HL-60 (cell line): ENCODE data around the gene KNCN.

ENCODE experiments used
- DNase-seq, 2 experiments: peaks; one replicate each; pipeline ENCODE4 v3.0.0-alpha.2; 2010 to 2020; ENCODE audit warnings: low read depth in 1 of 2, low spot score in 1 of 2
- H3K27ac ChIP-seq: fragments of 250-450 bp; sonication (Bioruptor Pico); replicated peaks from 2 replicates; pipeline ENCODE4 v1.5.1; 2020; ENCODE audit warnings: mild to moderate bottlenecking, moderate library complexity
- H3K27me3 ChIP-seq: fragments of 250-450 bp; sonication (Bioruptor Pico); 2 replicates; pipeline ENCODE4 v1.5.1; 2021; ENCODE audit warnings: mild to moderate bottlenecking, moderate library complexity; ENCODE audit not compliant: insufficient read depth, poor library complexity, severe bottlenecking
- H3K4me3 ChIP-seq: replicated peaks from 2 replicates; pipeline ENCODE4 v1.5.1; 2011; ENCODE audit warnings: mild to moderate bottlenecking, control low read depth, low read length; ENCODE audit not compliant: insufficient read depth
- GABPA ChIP-seq: IDR thresholded peaks from 2 replicates; pipeline ENCODE4 v1.6.1; 2012; ENCODE audit warnings: low read depth
- POLR2AphosphoS5 ChIP-seq: IDR thresholded peaks from 2 replicates; pipeline ENCODE4 v1.6.1; 2012; ENCODE audit warnings: low read depth
- SPI1 ChIP-seq: IDR thresholded peaks from 2 replicates; pipeline ENCODE4 v1.6.1; 2012; ENCODE audit warnings: low read depth, mild to moderate bottlenecking, borderline replicate concordance
- TF ChIP-seq, protein P1 (sequence below): IDR thresholded peaks from 2 replicates; pipeline ENCODE4 v1.6.1; 2012; ENCODE audit warnings: low read depth; ENCODE audit not compliant: insufficient replicate concordance
- TF ChIP-seq, protein P2 (sequence below): IDR thresholded peaks from one replicate; pipeline ENCODE4 v1.5.1; 2011; ENCODE audit warnings: low read length, control low read depth, inconsistent platforms; ENCODE audit not compliant: insufficient read depth

KNCN gene

DNA sequence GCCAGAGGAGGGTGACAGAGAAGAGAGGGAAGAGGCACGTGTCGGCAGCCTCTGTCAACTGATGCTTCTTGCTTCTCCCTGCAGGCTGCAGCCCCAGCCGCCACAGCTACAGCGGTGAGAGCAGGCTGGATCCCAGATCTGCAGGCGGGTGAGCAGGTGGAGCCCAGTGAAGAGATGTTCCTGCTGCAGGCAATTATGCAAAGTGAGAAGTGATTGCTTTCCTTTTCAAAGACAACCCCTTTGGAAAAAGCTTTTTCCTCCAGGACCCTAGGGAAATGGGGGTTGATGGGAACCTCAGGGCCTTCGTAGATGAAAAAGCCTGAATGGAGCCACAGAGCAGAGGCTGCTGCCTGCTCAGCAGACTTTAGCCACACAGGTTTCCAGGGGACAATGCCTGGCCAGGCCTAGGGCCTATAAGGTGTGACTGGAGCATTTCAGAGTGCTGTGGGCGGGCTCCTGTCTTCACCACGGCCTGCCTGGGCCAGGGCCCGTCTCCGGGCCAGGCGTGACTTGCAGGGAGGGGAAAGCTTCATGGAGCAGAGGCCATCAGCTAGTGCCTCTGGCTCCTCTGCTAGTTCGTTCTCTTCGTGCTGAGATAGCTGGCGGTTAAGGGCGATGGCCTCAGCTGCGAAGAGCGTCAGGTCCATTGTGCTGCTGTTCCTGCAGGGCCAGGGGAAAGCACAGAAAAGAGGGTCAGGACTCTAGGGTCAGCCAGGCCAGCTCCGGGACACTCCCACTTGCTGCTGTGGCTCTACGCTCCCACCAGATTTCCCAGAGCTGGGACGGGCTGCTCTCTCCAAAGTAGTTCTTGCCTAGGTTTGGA lies 6.9 kb upstream of the KNCN start:
- Histone ChIP-seq H3K27me3 (no peaks in the 10 kb centered on the region), H3K4me3 (no peak overlapping the region), H3K27ac (no peak overlapping the region)
- TF ChIP-seq SPI1 (no peak), GABPA (no peak), POLR2AphosphoS5 (no peak)
- TF ChIP-seq, protein P1, sequence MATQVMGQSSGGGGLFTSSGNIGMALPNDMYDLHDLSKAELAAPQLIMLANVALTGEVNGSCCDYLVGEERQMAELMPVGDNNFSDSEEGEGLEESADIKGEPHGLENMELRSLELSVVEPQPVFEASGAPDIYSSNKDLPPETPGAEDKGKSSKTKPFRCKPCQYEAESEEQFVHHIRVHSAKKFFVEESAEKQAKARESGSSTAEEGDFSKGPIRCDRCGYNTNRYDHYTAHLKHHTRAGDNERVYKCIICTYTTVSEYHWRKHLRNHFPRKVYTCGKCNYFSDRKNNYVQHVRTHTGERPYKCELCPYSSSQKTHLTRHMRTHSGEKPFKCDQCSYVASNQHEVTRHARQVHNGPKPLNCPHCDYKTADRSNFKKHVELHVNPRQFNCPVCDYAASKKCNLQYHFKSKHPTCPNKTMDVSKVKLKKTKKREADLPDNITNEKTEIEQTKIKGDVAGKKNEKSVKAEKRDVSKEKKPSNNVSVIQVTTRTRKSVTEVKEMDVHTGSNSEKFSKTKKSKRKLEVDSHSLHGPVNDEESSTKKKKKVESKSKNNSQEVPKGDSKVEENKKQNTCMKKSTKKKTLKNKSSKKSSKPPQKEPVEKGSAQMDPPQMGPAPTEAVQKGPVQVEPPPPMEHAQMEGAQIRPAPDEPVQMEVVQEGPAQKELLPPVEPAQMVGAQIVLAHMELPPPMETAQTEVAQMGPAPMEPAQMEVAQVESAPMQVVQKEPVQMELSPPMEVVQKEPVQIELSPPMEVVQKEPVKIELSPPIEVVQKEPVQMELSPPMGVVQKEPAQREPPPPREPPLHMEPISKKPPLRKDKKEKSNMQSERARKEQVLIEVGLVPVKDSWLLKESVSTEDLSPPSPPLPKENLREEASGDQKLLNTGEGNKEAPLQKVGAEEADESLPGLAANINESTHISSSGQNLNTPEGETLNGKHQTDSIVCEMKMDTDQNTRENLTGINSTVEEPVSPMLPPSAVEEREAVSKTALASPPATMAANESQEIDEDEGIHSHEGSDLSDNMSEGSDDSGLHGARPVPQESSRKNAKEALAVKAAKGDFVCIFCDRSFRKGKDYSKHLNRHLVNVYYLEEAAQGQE: no peak
- TF ChIP-seq, protein P2, sequence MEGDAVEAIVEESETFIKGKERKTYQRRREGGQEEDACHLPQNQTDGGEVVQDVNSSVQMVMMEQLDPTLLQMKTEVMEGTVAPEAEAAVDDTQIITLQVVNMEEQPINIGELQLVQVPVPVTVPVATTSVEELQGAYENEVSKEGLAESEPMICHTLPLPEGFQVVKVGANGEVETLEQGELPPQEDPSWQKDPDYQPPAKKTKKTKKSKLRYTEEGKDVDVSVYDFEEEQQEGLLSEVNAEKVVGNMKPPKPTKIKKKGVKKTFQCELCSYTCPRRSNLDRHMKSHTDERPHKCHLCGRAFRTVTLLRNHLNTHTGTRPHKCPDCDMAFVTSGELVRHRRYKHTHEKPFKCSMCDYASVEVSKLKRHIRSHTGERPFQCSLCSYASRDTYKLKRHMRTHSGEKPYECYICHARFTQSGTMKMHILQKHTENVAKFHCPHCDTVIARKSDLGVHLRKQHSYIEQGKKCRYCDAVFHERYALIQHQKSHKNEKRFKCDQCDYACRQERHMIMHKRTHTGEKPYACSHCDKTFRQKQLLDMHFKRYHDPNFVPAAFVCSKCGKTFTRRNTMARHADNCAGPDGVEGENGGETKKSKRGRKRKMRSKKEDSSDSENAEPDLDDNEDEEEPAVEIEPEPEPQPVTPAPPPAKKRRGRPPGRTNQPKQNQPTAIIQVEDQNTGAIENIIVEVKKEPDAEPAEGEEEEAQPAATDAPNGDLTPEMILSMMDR: no peak
- no peak for DNase-seq

DNA sequence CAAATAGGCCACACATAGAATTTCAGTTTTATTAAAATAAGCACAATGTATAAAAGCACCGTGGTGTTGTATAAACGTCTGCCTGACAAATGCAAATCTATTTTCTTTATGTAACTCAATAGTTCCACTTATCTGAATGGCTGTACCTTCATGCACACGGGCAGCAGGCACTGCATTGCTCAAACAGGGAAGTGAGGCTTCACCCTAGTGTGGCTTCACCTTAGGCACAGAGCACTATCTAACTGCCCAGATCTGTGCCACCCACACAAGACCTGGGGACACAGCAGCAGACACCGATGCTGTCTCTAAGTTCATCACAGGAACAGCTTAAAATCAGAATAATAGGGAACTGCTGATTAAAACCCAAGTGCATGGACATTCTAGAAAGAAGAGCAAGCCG lies 6.0 kb upstream of the KNCN start:
- Histone ChIP-seq H3K27ac (no peak overlapping the region), H3K4me3 (no peak overlapping the region)

DNA sequence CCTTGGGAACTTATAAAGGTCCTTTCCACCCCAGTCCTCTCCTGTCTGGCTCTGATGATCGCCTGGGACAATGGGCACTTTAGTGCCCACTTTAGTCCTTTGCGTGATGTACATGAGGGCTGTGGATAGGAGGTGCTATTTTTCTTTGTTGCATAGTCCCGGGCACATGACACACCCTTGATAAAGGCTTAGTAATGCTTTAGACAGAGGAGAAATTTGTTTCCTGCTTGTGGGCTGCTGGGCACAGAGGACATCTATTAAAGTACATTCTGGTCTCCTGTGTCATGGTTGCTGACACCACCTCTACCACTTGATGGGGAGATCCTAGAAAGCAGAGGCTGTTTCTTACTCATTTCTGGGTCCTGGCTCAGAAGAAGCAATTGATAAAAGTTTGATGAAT lies 5.4 kb upstream of the KNCN start:
- H3K4me3 ChIP-seq: no peak overlapping the region
- no peak for TF ChIP-seq SPI1
- TF ChIP-seq GABPA: no peak
- no peak for TF ChIP-seq POLR2AphosphoS5
- TF ChIP-seq, protein P1: no peak
- TF ChIP-seq, protein P2: no peak
- DNase-seq: peak in 1 of 2 experiments; percentile 38
- H3K27ac ChIP-seq: no peak overlapping the region
- H3K27me3 ChIP-seq: no peaks in the 10 kb centered on the region

More for the DNA sequence above, 6.0 kb upstream of the KNCN start:
- TF ChIP-seq, protein P2: no peak
- TF ChIP-seq SPI1 (peak; percentile 74; the same call in 1 of the 2 replicates), GABPA (no peak), POLR2AphosphoS5 (no peak)
- TF ChIP-seq, protein P1: no peak
- DNase-seq: peak in 1 of 2 experiments; percentile 66
- no peaks in the 10 kb centered on the region for H3K27me3 ChIP-seq
